H1 (cell line): ENCODE measurements around the gene MEFV. TPM values are rescaled to one million over a fixed set of nuclear protein-coding genes. Genes with fewer than 3 reads are reported as not detected.

Source experiments
- CTCF ChIA-PET: fragments of 300-600 bp; sonication (Branson Sonifier 250); formaldehyde crosslinking; loops from one replicate; lab custom pipeline; 2021; ENCODE audit not compliant: partially characterized antibody; lab: Charles Lee
- POLR2A ChIA-PET: fragments of 300-600 bp; sonication (Branson Sonifier 250); formaldehyde crosslinking; loops from one replicate; lab custom pipeline; 2021; ENCODE audit warnings: inconsistent platforms; ENCODE audit not compliant: partially characterized antibody; lab: Charles Lee
- DNase-seq, 2 experiments: peaks; one replicate each; pipeline versions ENCODE4 v3.0.0 to v3.0.0-alpha.2; 2010 to 2022; ENCODE audit warnings: low spot score in 2 of 2, low read depth in 1 of 2, mixed read lengths in 1 of 2
- FAIRE-seq: peaks from 2 replicates; lab custom pipeline; 2011; peaks lifted over from hg19 to GRCh38; lab: Jason Lieb, UNC
- H2AFZ ChIP-seq: 2 replicates; pipeline ENCODE4 v1.8.1; 2012; ENCODE audit warnings: low read length, inconsistent platforms
- H2AK5ac ChIP-seq: 2 replicates; pipeline ENCODE4 v1.6.1; 2013; ENCODE audit warnings: low read depth, low read length
- H2BK120ac ChIP-seq: replicated peaks from 2 replicates; pipeline ENCODE3; 2013; ENCODE audit warnings: low read depth, low read length, inconsistent platforms
- H2BK12ac ChIP-seq: 2 replicates; pipeline ENCODE4 v1.6.1; 2013; ENCODE audit warnings: low read depth, low read length
- H2BK15ac ChIP-seq: 2 replicates; pipeline ENCODE4 v1.6.1; 2013; ENCODE audit warnings: low read length
- H2BK20ac ChIP-seq: 2 replicates; pipeline ENCODE4 v1.6.1; 2013; ENCODE audit warnings: low read length
- H2BK5ac ChIP-seq: 2 replicates; pipeline ENCODE4 v1.6.1; 2013; ENCODE audit warnings: low read depth, low read length
- H3K14ac ChIP-seq: 2 replicates; pipeline ENCODE4 v1.6.1; 2013; ENCODE audit warnings: inconsistent platforms; ENCODE audit not compliant: insufficient read length
- H3K18ac ChIP-seq: 2 replicates; pipeline ENCODE4 v1.6.1; 2013; ENCODE audit warnings: low read length; ENCODE audit errors: extremely low read depth
- H3K23ac ChIP-seq: 2 replicates; pipeline ENCODE4 v1.6.1; 2013; ENCODE audit warnings: inconsistent platforms; ENCODE audit not compliant: insufficient read length
- H3K23me2 ChIP-seq: 2 replicates; pipeline ENCODE4 v1.6.1; 2013; ENCODE audit warnings: low read depth, low read length
- H3K27ac ChIP-seq: 2 replicates; pipeline ENCODE4 v1.6.1; 2011; ENCODE audit warnings: low read depth, low read length, inconsistent platforms
- H3K27me3 ChIP-seq, 4 experiments: replicated peaks in 1 of 4; 1 replicate in 1 of 4; 2 replicates in 3 of 4; pipeline versions ENCODE4 v1.6.1 to v1.8.1; 2011 to 2013; ENCODE audit warnings: low read length in 3 of 4, mild to moderate bottlenecking in 3 of 4, inconsistent platforms in 2 of 4, mixed read lengths in 2 of 4, moderate library complexity in 1 of 4; ENCODE audit not compliant: control insufficient read depth in 3 of 4, insufficient read depth in 3 of 4; ENCODE audit errors: extremely low read depth in 1 of 4
- H3K36me3 ChIP-seq, 4 experiments: 2 replicates each; pipeline versions ENCODE4 v1.6.1 to v1.8.1; 2011 to 2013; ENCODE audit warnings: mild to moderate bottlenecking in 4 of 4, low read length in 3 of 4, moderate library complexity in 2 of 4, control low read depth in 1 of 4, inconsistent platforms in 1 of 4; ENCODE audit not compliant: insufficient read depth in 4 of 4, control insufficient read depth in 2 of 4
- H3K4ac ChIP-seq: replicated peaks from 2 replicates; pipeline ENCODE3; 2013; ENCODE audit warnings: low read length, low read depth, mixed read lengths, inconsistent platforms; ENCODE audit not compliant: insufficient read length
- H3K4me1 ChIP-seq, 4 experiments: replicated peaks in 1 of 4; 1 replicate in 1 of 4; 2 replicates in 3 of 4; pipeline versions ENCODE4 v1.6.1 to v1.8.1; 2011 to 2013; ENCODE audit warnings: low read length in 3 of 4, inconsistent platforms in 2 of 4, mixed read lengths in 1 of 4; ENCODE audit not compliant: insufficient read depth in 4 of 4, control insufficient read depth in 3 of 4
- H3K4me2 ChIP-seq, 2 experiments: 2 replicates each; pipeline versions ENCODE4 v1.6.1 to v1.8.1; 2011 to 2013; ENCODE audit warnings: low read depth in 2 of 2, low read length in 2 of 2, control low read depth in 1 of 2, inconsistent platforms in 1 of 2, mild to moderate bottlenecking in 1 of 2; ENCODE audit not compliant: insufficient read depth in 1 of 2
- H3K4me3 ChIP-seq, 4 experiments: fragments of 200-600, 300-600 bp in 1 of 4; sonication (generic), shearing (Covaris generic), sonication (Bioruptor Twin) in 1 of 4; 2 replicates each; pipeline versions ENCODE4 v1.5.1 to v1.8.1; 2011 to 2016; ENCODE audit warnings: low read length in 4 of 4, low read depth in 3 of 4, control low read depth in 2 of 4, inconsistent platforms in 2 of 4, mild to moderate bottlenecking in 2 of 4, mixed read lengths in 1 of 4, moderate library complexity in 1 of 4; ENCODE audit not compliant: insufficient read depth in 2 of 4; ENCODE audit errors: extremely low read depth in 1 of 4
- H3K56ac ChIP-seq: replicated peaks from 2 replicates; pipeline ENCODE3; 2013; ENCODE audit warnings: low read depth, mild to moderate bottlenecking, mixed read lengths, low read length, inconsistent platforms; ENCODE audit not compliant: insufficient read length
- H3K79me1 ChIP-seq: 2 replicates; pipeline ENCODE4 v1.6.1; 2013; ENCODE audit warnings: low read depth, low read length, control low read depth
- H3K79me2 ChIP-seq, 2 experiments: 2 replicates each; pipeline versions ENCODE4 v1.6.1 to v1.8.1; 2012 to 2013; ENCODE audit warnings: low read length in 2 of 2, mild to moderate bottlenecking in 2 of 2, inconsistent platforms in 1 of 2; ENCODE audit not compliant: insufficient read depth in 2 of 2, control insufficient read depth in 1 of 2
- H3K9ac ChIP-seq, 4 experiments: replicated peaks in 1 of 4; 1 replicate in 1 of 4; 2 replicates in 3 of 4; pipeline versions ENCODE4 v1.6.1 to v1.8.1; 2011 to 2013; ENCODE audit warnings: low read depth in 3 of 4, low read length in 3 of 4, control low read depth in 2 of 4, mild to moderate bottlenecking in 2 of 4, moderate library complexity in 2 of 4, inconsistent platforms in 1 of 4; ENCODE audit errors: extremely low read depth in 1 of 4
- H3K9me3 ChIP-seq, 2 experiments: 2 replicates each; pipeline versions ENCODE4 v1.6.1 to v1.8.1; 2012 to 2013; ENCODE audit warnings: mild to moderate bottlenecking in 2 of 2, moderate library complexity in 2 of 2, control low read depth in 1 of 2, inconsistent platforms in 1 of 2, low read depth in 1 of 2, low read length in 1 of 2, mixed read lengths in 1 of 2; ENCODE audit not compliant: insufficient read depth in 2 of 2
- H4K20me1 ChIP-seq, 2 experiments: replicated peaks in 1 of 2; 2 replicates each; pipeline versions ENCODE3 to v1.8.1; 2011 to 2013; ENCODE audit warnings: inconsistent platforms in 2 of 2, low read length in 2 of 2, mild to moderate bottlenecking in 1 of 2; ENCODE audit not compliant: insufficient read depth in 2 of 2, control insufficient read depth in 1 of 2
- H4K5ac ChIP-seq: 2 replicates; pipeline ENCODE4 v1.6.1; 2013; ENCODE audit warnings: low read length, low read depth, mixed read lengths, inconsistent platforms; ENCODE audit not compliant: insufficient read length
- H4K8ac ChIP-seq: 2 replicates; pipeline ENCODE4 v1.8.0; 2013; ENCODE audit warnings: mild to moderate bottlenecking, moderate library complexity, low read length, inconsistent platforms; ENCODE audit not compliant: insufficient read depth; ENCODE audit errors: extremely low read depth
- H4K91ac ChIP-seq: replicated peaks from 2 replicates; pipeline ENCODE3; 2013; ENCODE audit warnings: low read length, mixed read lengths, inconsistent platforms; ENCODE audit not compliant: insufficient read length
- JUN ChIP-seq: IDR thresholded peaks from 2 replicates; pipeline ENCODE4 v1.6.1; 2011; ENCODE audit warnings: low read depth, mild to moderate bottlenecking, improper control_type of control experiment, low read length
- SP1 ChIP-seq: IDR thresholded peaks from 2 replicates; pipeline ENCODE4 v1.6.1; 2011; ENCODE audit warnings: low read depth, low read length
- WGBS, 2 experiments: shearing (Covaris generic) in 1 of 2; methylation state at CpG; one replicate each; pipeline versions ENCODE4 v1.1.6 to v1.1.7; 2013 to 2015; ENCODE audit warnings: low lambda C conversion rate in 2 of 2, mixed read lengths in 2 of 2, inconsistent platforms in 1 of 2, low coverage in 1 of 2, missing lambda C conversion rate in 1 of 2; ENCODE audit not compliant: insufficient replicate concordance in 2 of 2, insufficient coverage in 1 of 2, insufficient read length in 1 of 2; ENCODE audit errors: extremely low coverage in 1 of 2, missing lambda C conversion rate in 1 of 2; 5-methylcytosine and 5-hydroxymethylcytosine counted together
- polyA plus RNA-seq, 7 experiments: library from polyadenylated mRNA; depleted of rRNA in 3 of 7; stranded (reverse) in 5 of 7; unstranded in 2 of 7; fragments of >200 nt in 5 of 7; fragments of 200-250 nt in 2 of 7; gene quantifications; 1 replicate in 5 of 7; 2 replicates in 1 of 7; 4 replicates in 1 of 7; pipeline versions ENCODE4 v1.2.1 to v1.2.3, GENCODE V29; 2011 to 2013; ENCODE audit warnings: missing spikeins in 2 of 7, mixed read lengths in 2 of 7
- total RNA-seq: library from RNA; stranded (reverse); fragmentation: NEBNext Ultra II Directional; extraction: Animal tissue kit (Norgen Biotek cat#: 25700); gene quantifications from 2 replicates; pipeline ENCODE4 v1.2.1, GENCODE V29; 2021

The MEFV gene
- total and polyA plus RNA-seq, 2 of the 8 experiments (the other 6 are each of a cell fraction or from before 2014, with no cell fraction given), result 0.03 TPM; not detected in 1

DNA sequence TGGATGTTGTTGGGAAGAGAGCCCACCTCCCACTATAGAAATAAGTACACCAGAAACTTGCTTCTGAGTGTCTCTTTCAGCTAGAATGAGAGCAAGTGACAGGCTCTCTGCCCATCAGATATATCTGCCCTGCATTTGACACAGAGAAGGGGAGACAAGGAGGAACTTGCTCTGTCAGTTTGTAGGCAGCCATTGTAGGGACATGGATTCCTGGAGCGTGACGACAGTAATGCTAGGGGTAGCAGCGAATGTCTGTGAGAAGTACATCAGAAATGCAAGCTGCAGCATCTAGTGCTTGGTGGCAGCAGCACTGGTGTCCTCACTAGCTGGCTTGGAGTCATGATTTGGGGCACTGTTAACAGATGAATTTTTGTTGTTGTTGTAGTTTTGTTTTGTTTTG is 44.4 kb downstream of the MEFV start:
- POLR2A ChIA-PET, result no interaction called here
- TF ChIP-seq JUN (no peak), SP1 (no peak)

More for the DNA sequence above, 44.4 kb downstream of the MEFV start:
- Histone ChIP-seq H2AK5ac (no peak overlapping the region), H3K23me2 (no peaks in the 10 kb centered on the region), H3K9ac (no peak overlapping the region), H3K23ac (no peak overlapping the region), H4K5ac (no peak overlapping the region), H3K9me3 (peaks cover 31 to 49% of the 10 kb centered on the region in 2 experiments), H3K4me1 (no peaks in the 10 kb centered on the region), H3K4me2 (no peak overlapping the region), H3K79me2 (no peaks in the 10 kb centered on the region), H2BK20ac (no peak overlapping the region), H2AFZ (no peak overlapping the region), H3K14ac (no peak overlapping the region), H4K8ac (no peak overlapping the region), H4K91ac (no peak overlapping the region), H4K20me1 (no peaks in the 10 kb centered on the region), H3K27me3 (no peaks in the 10 kb centered on the region), H2BK120ac (no peak overlapping the region), H2BK12ac (no peak overlapping the region), H3K4me3 (no peak overlapping the region), H3K79me1 (no peaks in the 10 kb centered on the region), H3K4ac (no peak overlapping the region), H2BK15ac (no peak overlapping the region), H3K18ac (no peak overlapping the region), H2BK5ac (no peak overlapping the region), H3K36me3 (no peaks in the 10 kb centered on the region), H3K56ac (no peak overlapping the region), H3K27ac (no peak overlapping the region)
- FAIRE-seq, result no peak
- CTCF ChIA-PET, result no interaction called here
- WGBS, 2 experiments, result 83% methylated on average over 3 of the region's 3 CpGs; no CpG with 5 or more reads in 1 of the 2 experiments
- DNase-seq, result no peak
